NCI-H1417 treated with DMSO at 0.1 percent for 48 hours (cell line): ENCODE data around the gene CRLF1.

Experiments
- DNase-seq: peaks from one replicate; lab custom pipeline; 2025; lab: John Stamatoyannopoulos, UW

Gene CRLF1

DNA sequence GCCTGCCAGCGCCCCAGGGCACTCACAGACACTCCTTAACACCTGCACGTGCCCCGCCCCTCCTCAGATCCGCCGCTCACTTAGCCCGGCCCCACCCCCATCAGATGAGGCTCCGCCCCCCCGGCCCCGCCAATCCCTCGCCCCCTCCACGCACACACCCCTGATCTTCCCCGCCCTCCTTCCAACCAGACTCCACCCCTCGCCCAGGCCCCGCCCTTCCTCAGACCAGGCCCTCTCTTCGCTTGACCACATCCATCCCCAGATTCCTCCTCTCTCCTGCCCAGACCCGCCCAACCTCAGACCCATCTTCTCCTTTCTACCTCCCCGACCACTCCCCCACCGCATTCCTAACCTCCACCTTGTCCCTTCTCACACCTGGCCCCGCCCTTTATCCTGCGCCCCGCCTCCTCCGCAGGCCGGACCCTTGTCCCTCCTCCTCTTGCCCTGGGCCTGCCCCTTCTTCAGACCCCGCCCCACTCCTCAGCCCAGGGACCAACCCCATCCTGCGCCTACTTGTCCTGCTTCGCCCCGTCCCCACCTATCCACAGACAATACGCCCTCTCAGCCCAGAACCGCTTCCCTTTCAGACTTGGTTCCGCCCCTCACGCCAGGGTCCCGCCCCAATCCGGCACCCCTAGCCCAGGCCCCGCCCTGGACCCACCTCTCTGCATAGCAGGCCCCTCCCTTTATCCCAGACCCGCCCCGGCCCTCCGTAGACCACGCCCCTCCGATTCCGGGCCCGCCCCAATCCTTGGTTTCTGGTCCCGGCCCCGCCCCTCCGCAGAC, 29.8 kb upstream of the CRLF1 start:
- peak; percentile 75 for DNase-seq

DNA sequence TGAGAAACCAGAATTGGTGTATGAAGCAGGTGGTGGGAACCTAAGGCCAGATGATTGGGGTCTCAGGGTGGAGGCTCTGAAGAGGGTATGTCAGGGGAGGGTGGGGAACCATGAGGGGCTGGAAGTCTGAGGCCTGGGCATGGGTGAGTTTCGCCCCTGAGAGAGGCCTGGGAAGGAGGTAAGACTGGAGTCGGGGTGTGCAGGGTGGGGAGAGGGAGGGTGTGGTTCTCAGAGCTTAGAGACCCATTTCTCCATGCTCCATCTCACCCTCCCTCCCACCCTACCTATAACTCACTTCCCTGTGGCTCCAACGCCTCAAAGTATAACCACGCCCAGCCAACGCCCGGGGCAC, 29.2 kb upstream of the CRLF1 start:
- DNase-seq = no peak

- DNase-seq = no peak
Observed at GRCh38 chr19:18634612-18635297, 28.2 kb upstream of the CRLF1 start.

DNA sequence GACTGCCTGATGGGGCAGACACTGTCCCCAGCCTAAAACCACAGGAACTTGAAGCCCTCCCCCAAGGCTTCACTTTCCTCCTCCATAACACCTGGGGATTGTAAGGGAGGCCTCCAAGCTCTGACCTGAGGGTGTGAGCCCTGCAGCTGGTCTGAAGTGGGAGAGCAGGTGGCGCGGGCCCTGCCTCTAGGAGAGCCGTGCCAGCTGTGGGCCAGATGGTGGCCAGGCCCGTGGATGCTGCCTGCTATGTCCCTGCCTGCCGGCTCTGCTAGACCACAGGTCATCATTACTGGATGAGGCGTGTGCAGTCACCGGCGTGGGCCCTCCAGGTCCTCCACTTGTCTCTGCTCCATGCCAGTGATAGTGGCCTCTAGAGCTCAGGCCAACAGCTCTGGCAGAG, 26.7 kb upstream of the CRLF1 start:
- DNase-seq = no peak

GRCh38 chr19:18629166-18630088, 22.8 kb upstream of the CRLF1 start:
- DNase-seq = no peak

DNA sequence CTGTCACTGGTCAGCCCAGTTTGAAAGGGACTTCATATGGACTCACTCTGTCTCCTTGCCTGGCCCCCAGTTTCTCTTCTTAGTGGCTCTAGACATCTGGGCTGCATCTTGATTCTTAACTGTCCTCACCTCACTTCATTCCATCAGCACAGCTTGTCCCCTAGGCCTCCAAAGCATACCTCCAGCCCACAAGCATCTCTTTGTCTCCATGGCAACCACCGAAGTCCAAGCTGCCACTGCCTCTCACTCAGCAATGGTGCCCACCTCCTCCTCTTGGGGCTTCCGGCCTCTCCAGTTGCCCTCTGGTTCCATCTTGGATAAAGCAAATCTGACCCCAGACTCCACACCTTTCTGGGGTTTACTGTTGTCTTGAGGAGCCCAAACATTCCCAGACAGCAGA, 20.3 kb upstream of the CRLF1 start:
- DNase-seq = no peak

DNA sequence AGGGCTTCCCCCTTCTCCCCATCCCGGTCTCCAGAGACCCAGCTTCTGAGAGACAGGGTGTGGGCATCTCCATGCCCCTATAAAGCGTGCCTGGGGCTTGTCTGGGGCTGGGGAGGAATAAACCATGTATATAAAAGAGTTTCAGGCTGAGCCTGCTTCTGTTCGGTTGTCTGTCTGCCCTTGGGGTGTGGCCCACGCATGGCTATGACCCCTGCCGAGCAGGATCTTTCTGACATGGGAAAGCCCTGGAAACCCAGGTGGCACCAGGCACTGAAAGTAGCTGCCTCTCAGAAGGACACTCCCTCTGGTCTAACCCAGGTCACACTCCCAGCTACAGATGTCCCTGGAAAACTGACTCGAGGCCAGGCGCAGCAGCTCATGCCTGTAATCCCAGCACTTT, 14.3 kb upstream of the CRLF1 start:
- no peak for DNase-seq

- DNase-seq = no peak
Observed at GRCh38 chr19:18620311-18620710, 13.7 kb upstream of the CRLF1 start.

- DNase-seq = no peak
Observed at GRCh38 chr19:18618236-18618635, 11.6 kb upstream of the CRLF1 start.

DNA sequence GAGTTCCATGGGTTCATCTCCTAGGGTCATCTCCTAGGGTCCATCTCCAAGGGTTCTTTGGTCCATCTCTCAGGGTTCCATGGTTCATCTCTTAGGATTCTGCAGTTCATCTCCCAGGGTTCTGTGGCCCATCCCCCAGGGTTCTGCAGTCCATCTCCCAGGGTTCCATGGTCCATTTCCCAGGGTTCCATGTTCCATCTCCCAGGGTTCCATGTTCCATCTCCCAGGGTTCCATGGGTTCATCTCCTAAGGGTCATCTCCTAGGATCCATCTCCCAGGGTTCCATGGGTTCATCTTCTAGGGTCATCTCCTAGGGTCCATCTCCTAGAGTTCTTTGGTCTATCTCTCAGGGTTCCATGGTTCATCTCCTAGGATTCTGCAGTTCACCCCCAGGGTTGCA, 11.0 kb upstream of the CRLF1 start:
- DNase-seq = no peak

GRCh38 chr19:18616023-18616422, 9.4 kb upstream of the CRLF1 start:
- DNase-seq = no peak

DNA sequence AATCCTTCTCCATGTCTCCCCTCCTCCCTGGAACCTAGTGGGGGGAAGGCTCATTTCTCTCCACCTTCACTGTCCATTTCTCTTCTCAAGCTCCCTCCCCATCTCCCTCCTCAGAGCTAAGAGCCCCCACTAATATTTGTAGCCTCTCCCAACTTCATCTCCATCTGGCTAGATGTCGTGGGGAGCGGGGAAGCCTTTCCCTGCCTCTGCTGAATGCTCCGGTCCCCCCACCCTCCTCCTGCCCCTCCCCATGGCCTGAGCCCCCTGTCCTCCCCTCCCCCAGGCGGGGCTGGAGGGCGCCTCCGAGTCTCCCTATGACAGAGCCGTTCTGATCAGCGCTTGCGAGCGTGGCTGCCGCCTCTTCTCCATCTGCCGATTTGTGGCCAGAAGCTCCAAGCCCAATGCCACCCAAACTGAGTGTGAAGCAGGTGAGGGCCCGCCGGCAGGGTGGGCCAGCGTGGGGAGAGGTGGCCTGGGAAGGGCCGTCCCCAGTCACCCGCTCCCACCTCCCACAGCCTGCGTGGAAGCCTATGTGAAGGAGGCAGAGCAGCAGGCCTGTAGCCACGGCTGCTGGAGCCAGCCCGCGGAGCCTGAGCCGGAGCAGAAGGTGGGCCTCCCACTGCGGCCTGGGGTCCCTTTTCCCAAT, 7.1 kb upstream of the CRLF1 start:
- DNase-seq = no peak

DNA sequence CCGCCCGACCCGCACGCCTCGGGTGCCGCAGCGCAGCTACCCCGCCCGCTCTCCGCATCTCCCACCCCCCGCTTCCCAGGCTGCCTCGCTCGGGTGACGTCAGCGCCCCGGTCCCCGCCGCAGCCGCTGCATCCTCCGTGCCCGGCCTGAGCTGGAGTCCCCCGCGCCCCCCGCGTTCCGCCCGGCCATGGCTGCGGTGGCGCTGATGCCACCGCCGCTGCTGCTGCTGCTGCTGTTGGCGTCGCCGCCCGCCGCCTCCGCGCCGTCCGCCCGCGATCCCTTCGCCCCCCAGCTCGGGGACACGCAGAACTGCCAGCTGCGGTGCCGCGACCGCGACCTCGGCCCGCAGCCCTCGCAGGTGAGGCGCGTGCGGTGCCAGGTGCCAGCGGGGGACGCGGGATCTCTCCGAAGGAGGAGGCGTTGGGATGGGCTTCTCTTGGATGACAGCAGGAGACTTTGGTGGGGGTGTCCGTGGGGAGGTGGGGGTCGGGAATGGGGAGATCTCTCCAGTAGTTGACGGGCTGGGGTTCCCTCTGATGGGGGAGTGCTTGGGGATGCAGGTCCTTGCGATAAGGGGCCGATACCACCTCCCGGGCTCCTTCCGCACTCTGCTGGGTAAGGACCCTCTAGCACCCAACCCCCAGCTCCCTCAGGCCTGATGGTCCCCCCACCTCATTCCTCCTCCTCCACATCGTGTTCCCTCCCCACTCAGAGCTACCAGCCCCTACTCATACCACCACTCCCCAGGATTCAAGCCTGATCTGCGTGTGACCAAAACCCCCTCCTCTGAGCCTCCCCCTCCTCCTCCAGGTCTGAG, 6.4 kb upstream of the CRLF1 start, which contains the start of gene TMEM59L:
Gene TMEM59L, plus strand, starts transcription at position 99 of the 817 bp plus-strand sequence. Its CDS starts 89 bp downstream, at position 188.
- DNase-seq = no peak

DNA sequence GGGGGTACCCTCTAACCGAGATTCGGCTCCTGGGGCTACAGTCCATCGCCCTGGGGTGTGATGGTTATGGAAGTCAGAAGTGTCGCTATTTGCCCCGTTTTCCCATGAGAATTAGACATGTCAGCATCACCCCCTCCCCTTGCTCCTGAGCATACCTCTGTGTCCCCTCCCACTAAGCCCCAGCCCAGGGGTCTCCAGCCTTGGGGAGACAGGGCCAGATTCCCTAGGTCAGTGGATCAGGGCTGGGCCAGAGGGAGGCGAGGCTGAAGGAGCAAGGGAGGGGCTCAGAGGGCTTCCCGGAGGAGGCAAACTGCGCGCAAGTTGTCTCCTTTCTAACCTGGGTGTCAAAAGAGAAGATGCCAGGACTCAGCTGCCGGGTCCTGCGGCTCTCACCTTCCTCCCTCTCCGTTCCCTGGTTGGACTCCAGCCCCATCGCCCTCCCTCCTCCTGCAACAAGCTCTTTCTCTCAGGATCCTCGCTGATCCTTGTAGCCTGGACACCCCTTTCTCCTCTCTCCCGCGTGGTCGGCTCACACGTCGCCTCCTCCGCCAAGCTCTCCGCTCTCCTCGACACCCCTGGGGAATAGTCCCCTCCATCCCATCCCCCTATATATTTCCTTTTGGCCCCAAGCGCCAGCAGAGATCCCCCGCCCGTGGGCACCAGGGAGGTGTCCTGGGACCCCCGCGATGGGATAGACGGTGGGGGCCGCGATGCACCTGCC, 5.6 kb upstream of the CRLF1 start:
- DNase-seq = no peak

GRCh38 chr19:18611327-18612050, 4.9 kb upstream of the CRLF1 start:
- no peak for DNase-seq

DNA sequence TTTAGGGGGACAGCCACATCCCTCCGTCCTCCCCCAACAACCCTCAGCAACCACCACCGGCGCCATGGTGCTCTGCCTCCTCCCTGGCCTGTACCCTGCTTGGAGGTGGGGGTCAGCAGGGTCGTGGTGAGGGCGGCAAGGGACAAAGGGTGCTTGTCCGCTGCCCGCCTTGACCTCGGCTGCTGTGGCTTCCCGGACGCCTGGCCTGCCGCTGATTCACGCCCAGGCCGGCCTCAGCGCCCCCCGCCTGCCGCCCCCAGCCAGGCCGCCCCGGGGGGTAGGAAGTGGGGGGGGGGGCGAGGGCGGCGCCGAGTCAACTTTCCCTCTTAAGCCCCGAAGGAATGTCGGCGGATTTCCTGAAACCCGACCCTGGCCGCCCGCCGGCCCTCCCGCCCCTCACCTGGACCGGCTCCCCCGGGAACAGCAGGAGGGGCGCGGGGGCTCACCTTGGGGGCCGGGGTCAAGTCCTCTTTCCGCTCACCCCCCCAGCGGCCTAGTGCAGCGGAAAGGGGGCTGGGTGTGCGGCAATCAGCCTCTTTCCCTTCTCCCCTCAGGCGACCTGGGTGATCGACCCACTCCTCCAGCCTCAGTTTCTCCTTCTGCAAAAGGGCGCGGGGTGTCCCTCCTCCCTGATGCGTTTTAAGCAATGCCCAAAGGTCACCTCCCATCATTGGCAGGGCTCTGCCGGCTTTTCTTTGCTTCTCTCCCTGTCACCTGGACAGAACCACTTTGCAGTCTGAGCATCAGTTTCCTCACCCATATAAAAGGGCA, 4.1 kb upstream of the CRLF1 start:
- DNase-seq = no peak

DNA sequence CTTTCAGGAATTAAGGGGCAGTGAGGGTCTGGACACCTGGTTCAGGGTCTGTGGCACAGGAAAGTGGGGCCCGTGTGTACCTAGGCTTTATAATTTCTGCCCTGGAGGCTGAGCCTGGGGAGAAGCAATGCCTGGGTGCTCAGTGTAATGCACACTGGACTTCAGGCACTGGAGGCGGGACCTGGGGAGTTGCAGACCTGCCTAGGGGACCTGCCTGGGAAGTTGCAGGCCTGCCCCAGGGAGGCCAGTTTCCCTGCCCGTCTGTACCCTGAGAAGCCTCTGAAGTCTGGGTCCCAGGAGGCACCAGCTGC, 3.6 kb upstream of the CRLF1 start:
- DNase-seq = no peak

DNA sequence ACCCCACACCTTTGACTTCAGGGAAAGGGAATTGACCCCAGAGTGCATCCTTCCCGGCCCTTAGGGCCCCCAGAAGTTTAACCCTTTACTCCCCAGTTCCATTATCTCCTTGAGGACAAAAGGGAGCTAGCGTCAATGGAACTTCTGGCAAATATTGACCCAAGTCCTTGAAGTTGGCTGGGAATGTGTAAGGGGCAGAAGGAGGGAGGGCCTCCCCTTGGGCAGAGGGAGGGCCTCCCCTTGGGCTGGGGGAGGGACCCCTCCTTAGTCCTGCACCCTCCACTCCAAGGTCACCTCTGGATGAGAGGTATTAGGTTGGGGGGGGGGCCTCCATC, 3.1 kb upstream of the CRLF1 start:
- DNase-seq = no peak
